Stimulated activated CD8-positive, alpha-beta memory T cell treated with anti-CD3 and anti-CD28 coated beads, Interleukin-4, amount 100 ng/mL, for 48 hours (primary cell): Measurements from ENCODE around the gene RAD51B.

Experiments
- DNase-seq: peaks from one replicate; pipeline ENCODE4 v3.0.0-alpha.2; 2020

RAD51B gene

DNA sequence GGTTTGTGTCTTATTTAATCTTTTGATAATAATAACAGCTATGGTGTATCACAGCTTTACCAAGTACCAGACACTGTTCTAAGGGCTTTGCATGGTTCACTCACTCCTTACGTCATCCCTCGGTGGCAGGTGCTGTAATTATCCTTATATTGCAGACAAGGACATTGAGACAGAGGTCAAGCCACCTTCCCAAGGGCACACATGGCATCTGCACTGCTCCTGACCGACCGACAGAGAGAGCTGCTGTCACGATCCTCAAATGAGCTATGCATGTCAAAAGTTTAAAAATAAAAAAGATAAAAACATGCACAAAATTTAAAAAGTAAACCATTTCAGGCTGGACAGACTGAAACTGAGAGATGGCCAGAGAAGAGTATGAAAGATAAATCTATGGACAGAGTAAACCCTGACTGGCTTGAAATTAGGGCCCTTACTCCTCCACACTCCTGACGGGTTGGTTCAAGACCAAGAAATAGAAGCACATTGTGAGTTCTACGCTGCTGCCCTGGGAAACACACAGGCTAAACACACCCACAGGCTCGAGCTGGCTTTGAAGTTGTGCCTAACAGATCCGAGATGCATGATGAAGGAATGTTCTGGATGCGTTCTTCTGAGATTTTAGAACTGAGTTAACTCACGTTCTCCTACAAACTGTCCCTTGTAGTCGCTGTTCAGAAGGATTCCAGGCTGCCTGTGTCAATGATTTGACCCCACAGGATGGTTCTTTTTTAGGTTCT, 704.6 kb downstream of the RAD51B start:
- no peak for DNase-seq

- no peak for DNase-seq
Observed at GRCh38 chr14:68525516-68525915, 705.9 kb downstream of the RAD51B start.

DNA sequence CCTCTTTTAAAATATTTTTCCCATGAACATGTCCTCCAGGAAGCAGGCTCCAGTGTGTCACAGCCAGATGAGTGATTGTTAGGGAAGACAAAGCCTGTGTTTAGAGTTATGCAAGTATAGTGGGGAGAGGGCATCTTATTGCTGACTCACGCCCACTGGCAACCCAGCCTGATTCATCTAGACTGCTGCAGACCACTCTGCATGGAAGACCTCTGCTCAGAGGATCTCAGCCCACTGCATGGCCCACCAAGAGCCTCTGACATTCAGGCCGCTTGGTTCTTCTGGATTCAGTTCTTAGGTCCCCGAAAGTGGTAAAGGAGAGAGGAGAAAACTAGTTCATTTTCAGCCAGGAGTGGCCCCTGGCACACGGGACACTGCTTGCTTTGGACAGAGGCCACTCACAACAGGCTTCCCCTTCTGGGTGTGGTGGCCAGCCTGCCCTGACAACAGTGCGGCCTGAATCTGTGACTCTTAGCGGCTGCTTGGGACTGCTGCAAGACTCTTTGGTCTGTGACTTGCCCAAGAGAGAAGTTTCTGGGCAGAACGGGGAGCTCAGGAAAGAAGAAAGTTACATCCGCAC, 707.0 kb downstream of the RAD51B start:
- no peak for DNase-seq

DNA sequence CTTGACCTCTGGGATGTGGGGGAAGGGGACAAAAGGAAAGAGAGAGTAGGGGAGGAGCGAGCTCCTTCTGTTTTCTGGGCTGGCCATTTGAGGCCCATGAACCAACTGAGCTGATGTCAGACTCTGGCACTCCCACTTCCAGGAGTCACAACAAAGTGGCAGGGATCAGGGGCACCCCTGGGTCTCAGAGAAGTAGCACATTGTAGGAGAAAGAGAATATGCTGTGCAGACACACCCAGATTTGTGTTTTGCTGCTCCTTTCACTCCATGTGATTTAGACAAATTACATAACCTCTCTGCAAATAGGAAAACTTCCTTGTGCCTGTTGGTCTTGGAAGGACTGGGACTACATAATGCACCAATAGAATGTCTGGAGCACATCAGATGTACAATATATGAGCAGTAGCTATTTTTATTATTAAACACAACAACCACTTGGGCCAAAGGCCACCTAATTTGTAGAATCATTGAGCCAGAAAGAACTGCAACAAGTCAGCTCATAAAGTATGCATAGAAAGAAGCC, 707.8 kb downstream of the RAD51B start:
- DNase-seq, result no peak

DNA sequence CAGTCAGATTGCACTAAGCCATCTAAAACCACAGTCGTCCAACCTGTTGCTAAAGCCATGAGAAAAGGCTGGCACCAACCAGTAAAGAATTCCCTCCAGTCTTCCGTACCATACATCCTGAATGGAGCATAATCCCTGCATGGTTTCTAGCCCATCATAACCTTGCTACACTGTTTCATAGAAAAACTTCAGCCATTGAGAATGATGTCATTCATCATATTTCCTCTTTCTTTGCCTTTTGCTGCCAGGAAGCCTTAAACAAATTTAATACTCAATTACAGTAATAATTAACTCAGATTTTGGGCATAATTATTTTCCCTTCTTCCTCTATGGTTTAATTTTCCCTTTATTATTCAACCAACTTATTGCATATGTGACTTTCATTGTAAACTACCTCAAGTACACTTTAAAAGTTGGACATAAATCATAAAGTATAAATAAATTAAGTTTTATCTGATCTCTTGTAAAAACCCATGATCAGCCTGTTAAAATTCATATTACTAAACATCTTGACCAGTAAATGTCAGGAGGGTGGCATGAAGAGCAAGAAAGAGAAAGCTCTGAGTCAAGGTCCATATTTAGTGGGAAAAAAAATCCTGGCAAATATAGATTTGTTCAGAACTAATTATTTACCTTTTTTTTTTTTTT, 708.6 kb downstream of the RAD51B start:
- no peak for DNase-seq

DNA sequence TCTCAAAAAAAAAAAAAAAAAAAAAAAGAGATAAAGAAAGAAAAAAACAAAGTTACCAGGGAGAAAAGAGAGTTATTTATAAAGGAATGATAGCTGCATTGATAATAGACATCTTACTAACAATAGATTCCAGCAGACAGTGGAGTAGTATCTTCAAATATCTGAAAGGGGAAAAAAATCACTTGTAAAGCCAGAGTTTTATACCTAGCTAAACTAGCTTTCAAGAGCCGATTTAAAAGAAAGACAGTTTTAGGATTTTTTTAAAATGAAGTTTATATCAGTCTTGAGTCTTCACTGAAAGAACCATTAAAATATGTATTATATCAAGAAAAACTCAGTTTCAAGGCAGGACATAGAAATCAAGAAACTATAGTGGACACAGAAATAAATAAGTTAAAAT, 710.9 kb downstream of the RAD51B start:
- no peak for DNase-seq

DNA sequence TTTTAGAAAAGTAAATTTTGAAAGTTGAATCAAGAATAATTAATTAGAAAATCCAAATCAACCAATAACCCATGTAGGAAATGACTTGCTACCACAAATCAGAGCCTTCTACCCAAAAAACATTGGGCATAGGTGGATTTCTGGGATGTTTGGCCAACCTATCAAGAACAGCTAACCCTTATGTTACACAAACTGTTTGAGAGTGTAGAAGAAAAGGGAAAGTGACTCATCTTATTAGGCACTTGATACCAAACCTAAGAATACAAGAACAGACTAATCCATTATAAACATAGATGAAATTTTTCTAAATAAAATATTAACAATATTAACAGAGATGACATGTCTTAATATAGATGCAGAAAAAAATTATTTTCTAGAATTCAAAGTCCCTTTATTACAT, 712.9 kb downstream of the RAD51B start:
- DNase-seq, result no peak

- DNase-seq, result no peak
Observed at GRCh38 chr14:68534276-68534675, 714.7 kb downstream of the RAD51B start.

DNA sequence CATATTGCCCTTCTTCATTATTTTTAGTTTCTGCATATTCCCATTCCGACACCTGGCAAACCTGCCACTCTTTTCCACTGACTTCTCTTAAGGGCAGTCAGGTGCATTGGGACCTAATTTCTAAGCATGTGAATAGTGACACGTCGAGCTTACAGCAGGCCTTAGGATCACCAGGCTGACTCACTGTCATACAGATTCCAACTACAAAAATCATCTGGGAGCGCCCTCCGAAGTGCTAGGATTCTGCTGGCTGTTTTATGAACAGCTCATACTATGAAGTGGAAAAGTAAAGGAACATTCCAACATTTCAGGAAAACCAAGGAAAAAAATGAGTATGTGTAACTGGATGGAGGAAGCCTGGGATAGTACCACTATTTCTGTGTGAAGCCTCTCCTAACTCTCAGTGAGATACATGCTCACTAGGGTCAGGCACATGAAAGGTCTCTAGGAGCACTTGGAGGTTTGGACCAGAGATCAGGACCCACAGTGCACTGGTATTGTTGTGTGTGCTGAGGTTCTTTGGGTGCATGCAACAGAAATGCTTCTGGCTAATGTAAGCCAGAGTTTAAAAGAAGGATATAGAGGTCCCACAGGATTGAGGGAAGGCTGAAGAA, 715.9 kb downstream of the RAD51B start:
- no peak for DNase-seq

- no peak for DNase-seq
Observed at GRCh38 chr14:68536018-68536410, 716.4 kb downstream of the RAD51B start.

GRCh38 chr14:68538639-68539038, 719.1 kb downstream of the RAD51B start:
- no peak for DNase-seq

DNA sequence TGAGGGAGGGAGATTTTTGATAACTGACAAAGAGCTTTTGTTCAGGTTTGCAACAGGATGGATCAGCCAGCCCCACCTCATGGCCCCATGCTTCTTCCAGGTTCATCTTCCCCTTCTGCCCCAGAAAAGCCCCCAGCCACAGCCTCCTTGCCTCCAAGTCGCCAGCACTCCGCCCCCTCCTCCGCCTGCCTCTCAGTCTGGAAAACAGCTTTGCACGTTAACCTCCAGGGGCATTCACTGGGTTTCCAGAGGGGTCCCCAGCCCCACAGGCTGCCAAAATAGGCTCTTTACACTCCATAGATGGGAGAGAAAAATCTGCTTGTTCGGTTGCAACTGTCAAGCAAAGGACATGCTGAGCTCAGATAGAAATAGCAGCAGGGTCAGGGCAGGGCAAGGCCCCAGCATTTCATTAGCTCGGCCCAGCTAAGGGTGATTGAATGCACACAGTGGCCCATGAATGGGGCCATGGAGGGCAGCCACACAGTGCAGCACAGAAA, 719.7 kb downstream of the RAD51B start:
- DNase-seq, result no peak

DNA sequence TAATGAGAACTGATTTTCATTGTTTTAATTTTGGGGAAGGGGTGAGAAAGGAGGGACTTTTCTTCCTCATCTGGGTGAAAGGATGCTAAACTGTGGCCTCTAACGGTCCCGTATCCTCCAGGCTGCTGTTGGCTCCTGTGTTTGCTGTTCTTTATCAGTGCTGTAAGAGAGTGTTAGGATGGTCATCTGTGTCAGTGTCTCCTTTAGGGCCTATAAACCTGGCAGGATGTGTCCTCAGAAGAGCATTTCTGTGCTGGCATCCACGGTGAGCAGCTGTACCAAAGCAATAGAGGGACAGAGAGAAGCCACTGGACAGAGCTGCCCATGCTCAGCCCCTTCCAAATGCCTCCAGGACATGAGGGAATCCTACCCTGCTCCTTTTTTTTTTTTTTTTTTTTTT, 720.2 kb downstream of the RAD51B start:
- DNase-seq, result no peak

- no peak for DNase-seq
Observed at GRCh38 chr14:68541178-68541896, 721.8 kb downstream of the RAD51B start.

DNA sequence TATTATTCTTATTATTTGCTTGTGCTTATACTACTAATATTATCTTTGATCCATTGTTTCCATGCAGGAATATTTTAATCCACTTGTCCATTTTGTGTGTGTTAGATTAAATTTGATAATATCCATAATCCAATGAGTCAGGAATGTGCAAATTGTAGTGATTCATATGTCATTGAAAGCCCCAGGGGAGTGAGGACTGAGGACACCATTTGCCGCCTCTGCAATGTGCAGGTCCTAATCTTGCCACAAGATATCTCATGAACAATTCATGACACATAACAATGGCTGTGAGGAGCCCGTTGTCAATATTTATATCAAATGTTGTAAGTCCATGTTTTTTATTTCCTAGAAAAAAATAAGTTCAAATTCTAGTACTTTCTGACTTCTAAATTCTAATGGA, 722.8 kb downstream of the RAD51B start:
- DNase-seq, result no peak

DNA sequence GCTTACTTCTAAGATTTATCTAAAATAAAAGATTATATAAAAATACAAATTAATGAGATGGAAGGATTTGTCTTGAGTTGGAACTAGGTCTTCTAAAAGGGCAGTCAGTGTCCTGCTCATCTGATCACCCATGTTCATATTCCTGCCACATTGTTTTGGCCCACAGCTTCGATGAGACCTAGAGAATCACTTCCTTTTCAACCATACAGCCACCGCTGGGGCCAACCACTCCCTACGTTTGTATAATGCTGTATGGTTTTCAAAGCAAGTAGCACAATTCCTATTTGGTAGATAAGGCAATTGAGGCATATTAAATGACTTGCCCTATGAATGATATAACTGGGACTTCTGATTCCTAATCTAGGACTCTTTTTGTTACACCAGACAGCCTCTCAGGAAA, 723.9 kb downstream of the RAD51B start:
- no peak for DNase-seq

DNA sequence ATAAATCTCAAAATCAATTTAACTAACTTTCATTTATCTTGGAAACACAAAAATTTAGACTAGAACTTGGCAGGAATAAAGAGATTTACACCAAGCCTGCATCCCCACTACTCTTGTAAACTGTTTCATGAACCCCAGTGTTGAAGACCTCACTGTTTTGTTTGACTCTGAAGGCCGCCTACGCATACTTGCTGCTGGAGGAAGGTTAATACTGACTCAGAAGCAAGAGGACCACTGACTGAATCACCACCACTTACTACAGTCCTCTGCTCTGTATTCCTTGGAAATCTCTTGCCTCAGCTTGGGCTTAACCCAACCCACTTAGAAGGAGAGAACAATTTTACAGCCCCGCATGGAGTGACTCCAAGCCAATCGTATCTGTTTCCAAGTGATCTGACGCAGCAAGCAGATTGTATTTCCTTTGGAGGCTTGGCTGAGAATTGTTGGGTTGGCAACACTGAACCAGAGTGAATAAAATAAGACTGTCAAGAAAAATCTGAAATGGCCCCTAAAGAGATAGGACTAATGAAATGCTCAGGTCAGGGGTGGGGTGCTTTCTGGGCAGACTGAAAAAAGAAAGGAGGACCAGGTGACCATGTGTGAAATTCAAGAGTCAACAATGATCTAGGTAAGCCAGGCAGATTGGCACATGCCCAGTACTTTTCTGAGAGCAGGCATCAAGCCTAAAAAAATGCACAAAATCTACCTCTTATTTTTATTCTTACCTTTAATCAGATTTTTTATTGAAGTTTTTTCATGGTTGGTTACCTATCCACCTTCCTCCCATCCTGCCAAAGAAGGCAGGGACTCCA, 724.7 kb downstream of the RAD51B start:
- DNase-seq, result no peak

DNA sequence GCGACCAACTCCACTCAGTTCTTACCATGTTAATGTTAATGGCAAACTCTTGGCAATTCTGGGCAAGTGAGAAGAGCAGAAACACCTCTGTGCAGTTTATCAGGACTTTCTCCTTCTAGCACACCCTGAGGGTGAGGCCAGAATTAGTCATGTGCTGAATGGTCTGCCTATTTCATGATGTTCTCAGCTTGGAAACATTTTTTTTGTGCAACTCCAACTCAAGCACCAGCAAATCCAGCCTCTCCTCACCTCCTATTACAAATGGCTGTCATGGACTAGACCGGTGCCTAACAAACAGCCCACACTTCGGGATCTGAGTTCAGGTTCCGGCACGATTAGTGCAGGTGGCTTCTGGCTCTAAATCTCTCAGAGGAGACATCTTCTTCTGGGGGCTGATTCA, 727.3 kb downstream of the RAD51B start:
- no peak for DNase-seq

DNA sequence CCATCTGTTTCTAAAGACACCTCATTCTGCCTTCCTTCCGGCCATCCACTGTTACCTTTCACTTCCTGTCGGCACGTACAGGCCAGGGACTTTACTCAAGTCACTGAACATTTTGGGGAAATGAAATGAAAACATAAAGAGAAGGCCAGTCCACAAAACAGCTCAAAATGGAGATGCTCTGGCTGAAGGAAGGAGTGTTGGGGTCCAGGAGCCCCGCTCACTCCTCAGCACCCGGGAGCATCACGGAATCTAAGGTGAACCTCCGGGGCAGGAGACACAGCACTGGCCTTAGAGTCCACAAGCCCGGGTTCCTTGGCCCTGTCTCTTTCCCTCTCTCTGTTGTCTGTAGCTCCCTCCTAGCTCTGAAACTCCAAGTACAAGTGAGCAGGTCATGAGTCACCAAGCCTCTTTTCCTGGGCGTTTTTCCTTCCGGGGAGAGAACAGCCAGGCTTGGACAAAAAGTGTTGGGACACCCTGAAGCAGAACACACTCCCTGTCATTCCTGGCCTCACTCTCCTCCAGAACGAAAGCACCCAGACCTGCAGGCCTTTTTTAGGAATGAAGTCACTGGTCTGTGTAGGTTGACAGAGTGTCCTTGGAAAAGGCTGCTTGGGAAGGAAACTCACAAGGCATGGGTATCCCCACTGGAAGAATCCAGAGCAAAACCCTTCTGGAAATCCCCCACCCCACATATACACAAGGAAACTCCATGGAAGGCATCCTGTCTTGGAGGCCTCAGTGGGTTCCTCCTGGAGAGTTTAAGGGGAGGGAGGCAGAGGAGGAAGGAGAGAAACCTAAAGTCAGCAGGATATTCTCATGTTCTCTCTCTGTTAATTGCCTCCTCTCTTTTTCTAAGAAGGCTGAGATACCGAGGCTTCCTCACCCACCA, 728.0 kb downstream of the RAD51B start:
- no peak for DNase-seq

- no peak for DNase-seq
Observed at GRCh38 chr14:68548194-68549076, 728.9 kb downstream of the RAD51B start.
